ENCODE data around the gene SLC25A26. TPM values are rescaled to one million over a fixed set of nuclear protein-coding genes. Genes with fewer than 3 reads are reported as not detected.

SLC25A26 gene
- total RNA-seq, 2 donors from 2014 or later, result 8.6 to 9.2 TPM

- no peaks in the 10 kb centered on the region for H3K9me3 ChIP-seq
- H3K27ac ChIP-seq, result no peak overlapping the region
- peaks cover 17% of the 10 kb centered on the region for H3K4me1 ChIP-seq
- no peak overlapping the region for H3K4me3 ChIP-seq
- intact Hi-C loops (cut with DNase I), result loop anchor here (10.0 kb wide), 1 partner anchor 95 kb away; no protein-coding TSS in a partner anchor
- 89 to 92% methylated on average over 9 of the region's 9 CpGs for WGBS, 2 donors
- no peak for ATAC-seq
- peaks cover 22 to 52% of the 10 kb centered on the region in 2 donors for H3K36me3 ChIP-seq (replicated peaks in 1 of 2; ENCODE audit: insufficient read depth in 1 of 2, low read depth in 2 of 2)
- DNase-seq, result no peak
- H3K27me3 ChIP-seq, result no peaks in the 10 kb centered on the region
- no peak for TF ChIP-seq POLR2A (IDR thresholded peaks at IDR 0.05)
- TF ChIP-seq CTCF (IDR thresholded peaks at IDR 0.05), result no peak
Observed at GRCh38 chr3:66379565-66379964, 158.8 kb downstream of the SLC25A26 start.

GRCh38 chr3:66380200-66380932 lies 159.6 kb downstream of the SLC25A26 start:
- Histone ChIP-seq H3K27ac (peak overlapping the region in 1 of 4 donors; percentile 15), H3K4me3 (no peak overlapping the region), H3K27me3 (no peaks in the 10 kb centered on the region), H3K4me1 (peaks cover 17% of the 10 kb centered on the region), H3K36me3 (replicated peaks in 1 of 2; ENCODE audit: insufficient read depth in 1 of 2, low read depth in 2 of 2) (peaks cover 28 to 58% of the 10 kb centered on the region in 2 donors), H3K9me3 (peaks cover 0 to 4% (median 0%) of the 10 kb centered on the region in 3 donors)
- ATAC-seq, result no peak
- intact Hi-C loops (cut with DNase I), result no loop called here
- 88 to 90% methylated on average over 21 to 26 of the region's 26 CpGs for WGBS, 2 donors
- DNase-seq, result no peak
- no peak for TF ChIP-seq CTCF (IDR thresholded peaks at IDR 0.05)
- TF ChIP-seq POLR2A (IDR thresholded peaks at IDR 0.05), result no peak

GRCh38 chr3:66381626-66382025 lies 160.8 kb downstream of the SLC25A26 start:
- peak; percentile 47 for ATAC-seq

GRCh38 chr3:66382142-66382541 lies 161.3 kb downstream of the SLC25A26 start:
- WGBS, 2 donors, result 81 to 86% methylated on average over 10 of the region's 10 CpGs
- no peak for TF ChIP-seq CTCF (IDR thresholded peaks at IDR 0.05)
- TF ChIP-seq POLR2A (IDR thresholded peaks at IDR 0.05), result no peak
- ATAC-seq, result no peak
- peaks cover 32 to 66% of the 10 kb centered on the region in 2 donors for H3K36me3 ChIP-seq (replicated peaks in 1 of 2; ENCODE audit: insufficient read depth in 1 of 2, low read depth in 2 of 2)
- peaks cover 0 to 5% (median 0%) of the 10 kb centered on the region in 3 donors for H3K9me3 ChIP-seq
- no peaks in the 10 kb centered on the region for H3K27me3 ChIP-seq
- peaks cover 7% of the 10 kb centered on the region for H3K4me1 ChIP-seq
- no peak overlapping the region for H3K4me3 ChIP-seq
- peak overlapping the region in 2 of 4 donors; percentile 9 to 40 for H3K27ac ChIP-seq
- intact Hi-C loops (cut with DNase I), result no loop called here
- no peak for DNase-seq

More at GRCh38 chr3:66381626-66382025, 160.8 kb downstream of the SLC25A26 start:
- Histone ChIP-seq H3K27ac (peak overlapping the region in 3 of 4 donors; percentile 9 to 40 (median 34)), H3K27me3 (no peaks in the 10 kb centered on the region), H3K4me3 (no peak overlapping the region), H3K36me3 (replicated peaks in 1 of 2; ENCODE audit: insufficient read depth in 1 of 2, low read depth in 2 of 2) (peaks cover 32 to 66% of the 10 kb centered on the region in 2 donors), H3K4me1 (peaks cover 12% of the 10 kb centered on the region), H3K9me3 (peaks cover 0 to 5% (median 0%) of the 10 kb centered on the region in 3 donors)
- WGBS, 2 donors, result 47 to 51% methylated on average over 6 to 7 of the region's 7 CpGs
- DNase-seq, result peak in 3 of 4 donors; percentile 48 to 78 (median 65)
- intact Hi-C loops (cut with DNase I), result no loop called here
- no peak for TF ChIP-seq POLR2A (IDR thresholded peaks at IDR 0.05)
- TF ChIP-seq CTCF (IDR thresholded peaks at IDR 0.05), result no peak

Measured in body of pancreas (tissue), 4 donors.